ENCODE measurements around the gene S100PBP.

S100PBP gene

DNA sequence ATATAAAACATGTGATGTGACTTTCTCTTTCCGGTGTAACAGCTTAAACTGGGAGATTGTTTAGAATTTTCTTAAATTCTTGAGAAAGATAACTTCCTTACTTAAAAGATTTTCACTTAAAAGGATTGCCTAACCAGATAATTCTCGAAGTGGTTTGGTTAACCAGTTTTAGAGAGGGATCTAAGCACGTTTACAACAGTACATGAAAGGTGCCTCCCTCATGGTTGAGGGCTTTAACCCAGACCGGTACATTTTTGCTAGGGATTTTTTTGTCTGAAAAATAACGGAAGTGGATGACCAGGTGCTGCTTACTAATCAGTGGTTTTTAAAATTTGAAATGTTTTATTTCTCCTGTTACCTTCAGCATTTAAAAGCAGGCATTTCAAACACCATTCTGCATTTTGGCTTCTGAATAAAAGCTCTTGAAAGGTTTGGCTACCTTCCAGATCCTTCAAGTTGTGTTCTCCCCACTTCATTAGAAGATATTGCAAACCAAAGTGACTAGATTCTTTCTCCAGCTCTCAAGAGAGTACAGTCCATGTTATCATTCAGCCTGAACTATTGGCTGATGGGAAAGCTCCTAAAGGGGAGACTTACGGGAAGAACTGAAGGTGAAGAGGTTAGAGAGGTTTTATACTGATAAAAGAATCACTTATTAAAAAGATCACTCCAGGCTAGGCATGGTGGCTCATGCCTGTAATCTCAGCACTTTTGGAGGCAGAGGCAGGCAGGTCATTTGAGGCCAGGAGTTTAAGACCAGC is 12.8 kb downstream of the S100PBP start:
- DNase-seq: no peak

- DNase-seq: no peak
Measured at GRCh38 chr1:32831878-32832277, 14.4 kb downstream of the S100PBP start.

GRCh38 chr1:32848354-32849063 is 31.1 kb downstream of the S100PBP start:
- peak; percentile 8 for DNase-seq

DNA sequence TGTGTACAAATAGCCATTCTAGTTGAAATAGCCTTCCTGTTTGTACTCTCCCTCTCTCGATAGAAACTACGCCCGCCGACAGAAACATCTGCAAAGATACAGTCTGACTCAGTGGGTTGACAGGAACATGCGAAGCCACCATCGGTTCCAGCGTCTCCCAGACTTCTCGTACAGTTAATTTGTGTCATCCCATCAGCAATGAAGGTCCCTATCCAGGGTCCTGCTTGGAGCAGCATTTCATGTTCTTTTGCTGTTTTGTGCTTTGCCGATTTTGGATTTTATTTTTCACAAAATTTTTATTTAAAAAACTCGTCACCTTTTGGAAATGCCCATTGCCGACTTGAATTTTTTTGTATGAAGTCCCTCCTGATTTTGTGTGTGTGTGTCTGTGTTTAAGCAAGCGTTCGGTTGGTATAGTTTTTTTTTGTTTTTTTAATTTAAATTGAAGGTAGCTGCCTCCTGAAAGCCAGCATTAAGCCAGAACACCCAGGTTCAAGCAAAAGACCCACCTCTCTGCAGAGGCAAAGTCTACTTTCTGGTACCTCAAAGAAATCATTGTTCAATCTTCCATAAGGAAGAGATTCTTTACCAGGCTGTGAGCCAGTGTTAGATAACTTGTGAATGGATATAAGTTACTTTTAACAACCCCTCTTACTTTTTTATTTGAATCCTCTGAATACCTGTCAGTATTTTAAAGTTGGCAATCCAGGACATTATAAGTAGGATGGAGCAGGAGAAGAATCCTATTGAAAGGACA is 38.6 kb downstream of the S100PBP start:
- DNase-seq: no peak

GRCh38 chr1:32858136-32858535 is 40.7 kb downstream of the S100PBP start:
- DNase-seq: no peak

GRCh38 chr1:32858791-32859190 is 41.3 kb downstream of the S100PBP start:
- no peak for DNase-seq

DNA sequence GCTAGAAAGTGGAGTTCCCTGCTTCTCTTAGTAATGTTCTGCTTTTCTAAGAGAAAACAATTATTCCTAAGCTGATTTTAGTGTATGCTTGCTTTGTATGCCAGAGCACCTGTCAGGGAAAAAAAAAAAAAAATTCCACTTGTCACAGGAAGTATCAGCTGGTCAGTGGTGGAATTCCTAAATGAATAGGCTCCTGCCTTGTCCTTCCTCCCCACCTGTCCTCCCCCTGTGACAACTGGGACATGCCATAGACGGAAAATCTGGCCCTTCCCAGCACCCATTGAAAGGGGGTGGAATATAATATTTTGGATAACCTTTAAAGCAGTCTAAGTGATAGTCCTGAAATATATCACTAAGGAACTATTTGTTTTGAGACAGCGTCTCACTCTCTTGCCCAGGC is 42.5 kb downstream of the S100PBP start:
- DNase-seq: no peak

- no peak for DNase-seq
Measured at GRCh38 chr1:32860566-32860965, 43.1 kb downstream of the S100PBP start.

DNA sequence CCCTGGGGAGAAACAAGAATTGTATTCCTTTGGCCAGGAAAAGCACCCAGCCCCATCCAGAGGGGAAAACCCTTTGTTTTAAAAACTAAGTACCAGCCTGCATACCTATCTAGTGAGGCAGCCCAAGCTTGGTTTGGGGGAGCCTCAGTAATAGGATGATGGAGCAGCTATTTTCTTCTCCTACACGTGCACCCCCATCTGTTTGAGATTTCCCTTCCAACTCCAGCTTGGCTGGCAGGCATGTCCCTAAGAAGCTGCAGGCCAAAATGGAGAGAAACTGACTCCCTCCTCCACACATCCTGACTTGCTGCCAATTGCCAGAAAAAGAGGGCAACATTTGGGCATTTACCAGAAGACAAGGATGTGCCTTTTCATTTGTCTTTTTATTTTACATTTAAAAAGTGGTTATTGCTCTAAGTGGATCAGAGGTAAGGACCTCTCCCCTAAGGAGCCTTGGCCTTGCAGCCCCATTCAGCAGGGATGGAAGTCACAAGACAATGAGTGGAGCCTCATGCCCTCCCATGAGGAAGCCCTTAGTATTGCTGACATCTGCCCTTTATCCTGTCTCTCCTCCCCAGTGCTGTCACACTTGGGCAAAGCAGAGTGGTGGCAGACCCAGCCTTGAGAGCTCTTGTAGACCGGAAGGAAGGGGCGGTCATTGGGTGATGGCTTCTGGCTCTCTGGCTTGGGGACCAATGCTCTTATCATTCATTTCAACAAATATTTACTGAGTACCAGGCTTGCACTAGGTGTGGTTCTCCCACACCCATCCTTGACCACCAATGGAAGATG is 44.6 kb downstream of the S100PBP start:
- no peak for DNase-seq

- DNase-seq: no peak
Measured at GRCh38 chr1:32863218-32863880, 45.9 kb downstream of the S100PBP start.

DNA sequence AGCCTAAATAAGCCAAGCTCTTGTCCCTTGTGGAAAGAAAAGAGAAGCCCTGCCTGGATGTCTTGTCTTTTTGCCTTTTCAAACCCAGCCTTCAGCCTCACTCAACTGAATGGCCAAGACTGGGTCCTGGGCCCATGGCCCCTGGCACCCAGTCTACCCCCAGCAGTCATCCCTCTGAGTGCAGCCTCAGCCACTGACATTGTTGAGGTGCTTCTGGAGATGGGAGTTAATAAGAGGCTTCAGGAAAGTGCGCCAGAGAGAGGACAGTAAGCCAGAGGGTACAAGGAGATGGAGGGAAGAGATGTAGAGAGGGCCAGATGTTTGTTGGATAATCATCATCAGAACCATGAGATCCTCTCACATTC is 46.4 kb downstream of the S100PBP start:
- DNase-seq: no peak

DNA sequence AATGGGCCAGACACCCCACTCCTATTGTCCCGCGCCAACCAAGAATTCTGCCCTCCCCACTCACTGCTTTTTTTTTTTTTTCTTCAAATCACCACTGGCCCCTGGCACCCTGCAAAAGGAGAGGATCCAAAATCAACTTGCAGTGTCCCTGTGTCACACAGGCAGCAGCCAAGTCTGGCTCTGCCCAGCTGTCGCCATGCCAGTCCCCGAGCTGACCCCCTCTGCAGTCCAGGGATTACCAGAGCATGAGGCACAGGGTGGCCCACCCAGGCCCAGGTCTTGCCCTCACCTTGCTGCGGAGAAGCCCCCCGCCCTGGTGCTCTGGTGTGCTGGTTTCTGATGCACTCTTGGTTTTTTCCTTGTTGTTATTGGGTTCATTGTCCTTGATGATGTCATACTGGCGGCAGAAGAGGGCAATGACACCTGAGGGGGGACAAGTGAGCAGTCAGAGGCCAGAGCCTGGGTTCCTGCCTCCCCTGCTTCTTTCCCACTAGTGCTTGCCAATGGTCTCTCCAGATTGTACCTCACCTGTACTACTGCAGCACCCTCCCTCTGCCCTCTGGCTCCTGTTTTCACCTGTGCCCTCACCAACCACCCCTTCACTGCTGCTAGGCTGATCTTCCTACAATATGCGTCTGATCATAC is 47.0 kb downstream of the S100PBP start:
- DNase-seq: no peak

DNA sequence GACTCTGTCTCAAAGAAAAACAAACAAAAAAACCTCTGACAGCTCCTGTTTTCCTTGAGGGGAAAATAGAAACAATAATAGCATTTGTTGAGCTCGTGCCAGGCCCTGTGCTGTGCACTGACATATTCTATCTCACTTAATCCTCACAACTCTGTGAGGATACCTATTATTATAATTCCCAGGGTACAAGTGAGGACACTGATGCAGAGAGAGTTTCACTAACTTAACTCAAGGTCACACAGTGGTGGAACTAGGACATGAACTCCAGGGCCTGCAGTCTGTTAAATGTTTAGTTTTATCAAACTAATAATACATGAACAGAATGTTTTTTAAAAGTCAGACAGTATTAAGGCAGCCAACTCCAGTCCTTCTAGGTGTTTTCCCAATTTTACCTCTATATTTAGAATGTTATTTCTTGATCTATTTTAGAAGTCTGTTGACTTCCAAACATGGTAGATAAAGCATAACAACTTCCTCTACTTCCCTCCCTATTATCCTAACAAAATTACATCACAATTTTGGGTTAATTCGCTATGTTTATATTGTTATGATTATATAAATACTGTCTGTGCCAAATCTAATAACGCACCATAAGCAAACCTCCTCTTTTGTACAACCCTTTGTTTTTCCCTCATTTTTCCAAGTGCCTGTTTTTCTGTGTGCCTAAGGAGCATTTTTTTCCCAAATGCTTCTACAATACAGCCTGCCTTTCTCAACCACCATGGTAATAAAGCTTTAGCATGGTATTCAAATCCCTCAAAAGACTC is 48.4 kb downstream of the S100PBP start:
- no peak for DNase-seq

- DNase-seq: no peak
Measured at GRCh38 chr1:32867151-32867550, 49.7 kb downstream of the S100PBP start.

DNA sequence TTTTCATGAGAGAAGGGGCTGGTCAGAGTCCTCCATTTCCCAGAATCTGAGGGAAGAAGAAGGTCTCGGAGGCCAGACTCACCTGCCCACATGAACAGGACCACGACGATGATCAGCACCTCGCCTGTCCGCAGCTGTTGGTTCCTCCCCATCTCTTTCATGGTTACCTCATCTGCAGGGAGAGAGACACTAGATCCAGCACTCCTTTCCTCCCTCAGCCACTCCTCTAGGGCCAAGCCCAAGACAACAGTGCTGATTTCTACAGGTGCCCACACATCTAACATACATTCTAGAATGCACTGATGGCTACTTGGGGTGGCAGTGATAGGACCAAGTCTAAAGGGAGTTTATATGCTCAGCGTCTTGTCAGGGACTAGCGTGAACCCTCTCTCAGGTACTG is 50.2 kb downstream of the S100PBP start:
- DNase-seq: no peak

- no peak for DNase-seq
Measured at GRCh38 chr1:32868085-32868484, 50.6 kb downstream of the S100PBP start.

DNA sequence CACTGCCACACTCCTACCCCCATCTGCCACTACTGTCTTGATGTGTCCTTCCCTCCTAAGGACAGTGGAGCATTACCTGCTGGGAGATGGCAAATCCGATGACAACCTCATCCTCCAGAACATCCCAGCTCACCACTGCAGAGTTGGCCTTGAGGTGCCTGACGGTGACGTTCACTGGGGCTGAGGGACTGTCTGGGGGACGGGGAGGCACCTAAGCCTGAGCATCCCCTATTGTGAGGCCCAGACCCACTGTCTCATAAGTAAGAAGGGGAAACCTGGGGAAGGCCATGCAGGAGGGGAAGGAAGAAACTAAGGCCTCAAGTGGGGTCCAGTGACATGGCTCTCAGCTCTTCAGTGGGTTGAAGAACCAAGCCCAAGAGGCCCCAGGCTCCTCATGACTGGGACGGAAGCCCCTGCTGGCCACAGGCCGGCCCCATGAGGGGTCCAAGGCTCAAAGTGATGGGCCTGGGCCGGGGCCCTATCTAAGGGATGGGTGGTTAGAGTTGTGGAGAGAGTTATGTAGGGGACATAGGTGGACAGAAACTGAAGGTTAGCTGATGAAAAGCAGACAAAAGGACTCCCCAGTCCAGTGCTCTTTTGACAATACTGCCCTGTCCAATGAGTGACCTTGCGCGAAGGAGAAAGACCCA is 51.5 kb downstream of the S100PBP start:
- DNase-seq: no peak

- DNase-seq: no peak
Measured at GRCh38 chr1:32869923-32870614, 52.6 kb downstream of the S100PBP start.

GRCh38 chr1:32870615-32871363 is 53.3 kb downstream of the S100PBP start, which contains the start of gene FNDC5:
Gene FNDC5 (minus strand): TSS chr1:32870912.
- no peak for DNase-seq

Measured in NCI-H1436 treated with DMSO at 0.1 percent for 48 hours (cell line).